ENCODE measurements around the gene SH3GL3.

DNA sequence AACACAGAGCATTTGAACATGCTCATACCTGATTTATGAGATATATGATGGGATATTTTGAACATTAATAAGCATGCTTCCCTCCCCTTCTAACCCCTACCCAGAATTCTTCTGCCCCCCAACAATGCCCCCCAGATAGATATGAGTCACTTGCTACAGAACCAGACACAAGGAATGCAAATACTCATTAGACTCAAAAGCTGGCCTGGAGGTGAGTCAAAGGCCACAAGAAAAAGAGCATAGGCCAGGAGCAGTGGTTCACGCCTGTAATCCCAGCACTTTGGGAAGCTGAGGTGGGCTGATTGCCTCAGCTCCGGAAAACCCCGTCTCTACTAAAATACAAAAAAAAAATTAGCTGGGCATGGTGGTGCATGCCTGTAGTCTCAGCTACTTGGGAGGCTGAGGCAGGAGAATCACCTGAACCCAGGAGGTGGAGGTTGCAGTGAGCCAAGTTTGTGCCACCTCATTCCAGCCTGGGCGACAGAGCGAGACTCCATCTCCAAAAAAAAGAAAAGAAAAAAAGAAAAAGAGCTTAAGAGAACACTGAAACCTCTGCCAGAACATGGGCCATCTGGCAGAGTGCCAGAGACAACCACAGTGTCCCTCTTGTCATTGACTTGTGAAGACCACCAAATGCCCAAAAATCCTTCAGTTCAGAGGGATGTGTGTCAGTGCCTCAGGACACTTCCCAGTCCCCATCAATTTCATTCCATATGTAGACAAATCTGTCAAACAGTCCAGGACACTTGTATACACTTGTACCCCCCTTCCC, 3.9 kb upstream of the SH3GL3 start:
- TF ChIP-seq CTCF (conservative IDR thresholded peaks at IDR 0.05; ENCODE audit: low read length) = no peak
- TF ChIP-seq EZH2phosphoT487 (IDR thresholded peaks at IDR 0.05; ENCODE audit: borderline replicate concordance) = no peak

Data from Loucy (cell line).